Melanocyte of skin (primary cell): Measurements from ENCODE around the gene FAM13A. TPM values are rescaled to one million over a fixed set of nuclear protein-coding genes. Genes with fewer than 3 reads are reported as not detected.

Experiments used
- small RNA-seq, 2 donors: library from RNA; depleted of rRNA; stranded (forward); fragments of <200 nt; gene quantifications; one replicate each; pipeline ENCODE3, GENCODE V24; 2012
- total RNA-seq, 2 donors: library from RNA; depleted of rRNA; stranded (reverse); fragments of >200 nt; gene quantifications; 2 replicates each; pipeline ENCODE4 v1.2.3, GENCODE V29; 2012

The FAM13A gene
- total RNA-seq = 10 to 100 TPM; 18.9 to 28.6 TPM

GRCh38 chr4:89056953-89057398 is at the start of gene FAM13A:
TSS of gene FAM13A (minus strand) at chr4:89057185. CDS start at chr4:89056964, 221 bp downstream.

GRCh38 chr4:88697588-88698329 is 359.2 kb downstream of the FAM13A start, which contains the start of gene NAP1L5:
TSS of gene NAP1L5 (minus strand) at chr4:88697829. CDS start at chr4:88697754, 75 bp downstream.

Small RNA genes within 50 kb of the gene (small RNA-seq; reads per million reads assigned to genes)
- gene RF02115 (0 reads per million in 2 donors), gene RNU6-33P (1.9 to 5.2 reads per million in 2 donors)

Other genes with a start within 250 kb of the FAM13A start
- 10 to 100 TPM in 1 of 2 donors, 1 to 10 TPM in 1; 9.0 to 14.1 TPM for gene TIGD2, start 54.3 kb upstream of the FAM13A start, total RNA-seq